ENCODE results near the gene AIP.
A peak's percentile ranks its signal among the peaks of the same experiment; 100 is the strongest.

AIP gene

GRCh38 chr11:67493548-67494370 is 10.9 kb downstream of the AIP start:
- DNase-seq (ENCODE audit: low read depth): no peak

DNA sequence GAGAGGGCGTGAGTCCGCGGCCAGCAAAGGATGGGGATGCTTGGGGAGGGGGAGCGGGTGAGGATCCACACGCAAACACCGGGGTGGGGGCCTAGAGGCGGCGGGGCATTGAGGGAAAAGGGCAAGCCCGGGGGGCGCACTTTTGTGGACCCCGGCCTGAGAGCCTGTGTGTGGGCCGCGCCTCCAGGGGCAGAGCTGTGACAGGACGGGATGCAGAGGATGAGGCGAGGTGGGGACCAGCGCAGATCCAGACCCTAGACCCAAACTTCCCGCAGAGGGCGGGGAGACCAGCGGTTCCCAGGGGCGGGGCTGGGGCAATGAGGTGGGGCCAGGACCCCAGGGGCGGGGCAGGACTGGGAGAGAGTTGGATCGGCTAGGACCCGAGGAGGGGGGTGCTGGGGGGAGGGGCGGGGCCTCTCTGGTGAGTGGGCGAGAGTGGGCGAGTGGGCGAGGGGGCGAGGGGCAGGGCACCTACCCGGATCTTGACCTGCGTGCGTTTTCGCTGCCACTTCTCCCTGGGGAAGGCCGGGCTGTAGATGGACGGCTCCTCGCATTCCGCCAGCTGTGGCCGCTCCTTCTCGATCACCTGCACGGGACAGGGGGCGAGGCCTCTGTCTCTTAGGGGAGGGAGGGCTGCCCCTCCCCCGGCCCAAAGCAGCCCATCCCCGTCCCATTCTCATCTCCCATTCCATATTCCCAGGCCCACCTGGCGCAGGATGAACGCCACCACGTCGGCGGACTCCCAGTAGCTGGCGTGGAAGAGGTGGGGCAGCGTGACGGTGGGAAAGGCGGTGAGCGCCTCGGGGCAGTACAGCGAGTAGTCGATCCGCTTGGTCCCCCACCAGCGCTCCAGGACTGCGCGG is 11.8 kb downstream of the AIP start:
- DNase-seq (ENCODE audit: low read depth): no peak

DNA sequence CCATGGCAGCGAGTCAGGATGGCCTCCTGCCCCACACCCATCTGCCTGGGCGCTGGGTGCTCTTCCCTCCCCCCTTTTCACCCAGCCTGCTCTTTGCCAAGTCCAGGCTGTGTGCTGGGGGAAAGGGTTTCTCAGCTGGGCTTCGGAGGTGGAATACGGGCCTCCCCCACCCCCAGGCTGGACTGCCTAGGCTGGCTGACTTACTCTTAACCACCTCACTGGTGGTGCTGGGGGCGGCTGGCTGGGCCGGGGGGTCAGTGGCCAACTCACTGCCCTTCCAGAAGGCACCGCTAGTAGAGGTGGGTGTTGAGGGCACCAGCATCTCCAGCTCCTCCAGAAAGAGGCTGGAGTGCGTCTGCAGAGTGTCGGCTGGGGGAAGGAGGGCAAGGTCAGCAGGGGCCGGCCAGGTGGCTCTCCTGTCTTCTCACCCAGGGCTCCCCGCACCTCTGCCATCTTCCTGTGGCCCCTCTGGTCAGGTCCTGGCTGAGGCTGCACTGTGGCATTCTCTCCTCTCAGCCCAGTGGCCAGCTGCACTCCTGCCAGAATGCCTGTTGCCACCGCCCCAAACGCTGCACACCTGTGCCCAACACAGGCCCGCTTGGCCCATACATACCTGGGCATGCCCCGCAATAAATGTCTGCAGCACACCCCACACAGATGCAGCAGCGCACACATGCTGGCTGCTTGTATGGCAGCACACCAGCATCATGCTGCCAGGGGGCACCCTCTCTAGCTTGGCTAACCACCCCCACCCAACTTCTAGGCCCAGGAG is 12.6 kb downstream of the AIP start:
- DNase-seq (ENCODE audit: low read depth): no peak

DNA sequence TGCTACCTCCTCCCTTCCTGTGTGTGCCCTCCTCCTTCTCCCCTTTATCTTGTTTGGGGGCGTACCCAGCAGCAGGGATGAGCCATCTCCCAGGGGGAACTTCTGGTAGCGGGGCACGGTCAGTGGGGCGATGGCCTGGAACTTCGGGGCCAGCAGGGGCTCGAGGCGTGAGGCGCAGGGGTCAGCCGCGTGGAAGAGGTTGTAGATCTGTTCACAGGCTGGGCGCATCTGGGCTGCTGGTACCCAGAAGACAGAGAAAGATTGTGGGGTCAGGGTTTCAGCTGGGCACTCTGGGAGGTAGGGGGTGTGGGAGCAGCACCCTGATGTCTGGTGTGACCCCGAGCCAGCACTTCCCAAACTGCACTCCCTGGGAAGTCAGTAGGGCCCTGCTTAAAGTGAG is 13.3 kb downstream of the AIP start:
- no peak for DNase-seq (ENCODE audit: low read depth)

DNA sequence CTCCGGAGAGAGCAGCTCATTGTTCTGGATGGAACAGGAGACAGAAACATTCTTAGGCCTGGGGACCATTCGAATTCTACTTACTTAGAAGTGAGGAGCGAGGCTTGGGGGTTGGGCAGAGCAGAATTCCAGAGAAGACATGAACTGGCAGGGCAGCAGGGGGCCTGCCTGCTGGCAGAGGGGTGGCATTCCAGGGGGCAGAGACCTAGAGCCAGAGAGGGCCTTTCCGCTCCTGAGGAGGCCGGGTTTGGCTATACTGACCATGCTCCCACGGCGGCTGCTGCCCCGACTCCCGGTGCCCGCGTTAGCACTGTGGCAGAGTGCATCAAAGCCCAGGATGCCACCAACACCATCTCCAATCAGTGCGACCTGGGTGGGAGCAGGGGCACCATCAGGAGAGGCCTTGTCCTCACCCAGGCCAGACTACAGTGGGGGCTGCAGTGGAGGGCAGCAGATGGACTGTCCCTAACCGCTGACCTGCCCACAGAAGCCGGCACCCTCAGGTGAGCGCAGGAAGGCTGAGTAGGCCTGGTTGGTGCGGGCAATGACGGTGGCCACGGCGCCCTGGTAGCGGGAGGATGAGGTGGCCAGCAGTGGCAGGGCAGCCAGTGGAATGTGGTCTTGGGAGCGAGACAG is 14.9 kb downstream of the AIP start:
- DNase-seq (ENCODE audit: low read depth): no peak

- DNase-seq (ENCODE audit: low read depth): no peak
Measured at GRCh38 chr11:67498544-67498972, 15.7 kb downstream of the AIP start.

GRCh38 chr11:67499808-67500483 is 17.1 kb downstream of the AIP start:
- no peak for DNase-seq (ENCODE audit: low read depth)

- DNase-seq (ENCODE audit: low read depth): no peak
Measured at GRCh38 chr11:67500484-67500821, 17.6 kb downstream of the AIP start.

DNA sequence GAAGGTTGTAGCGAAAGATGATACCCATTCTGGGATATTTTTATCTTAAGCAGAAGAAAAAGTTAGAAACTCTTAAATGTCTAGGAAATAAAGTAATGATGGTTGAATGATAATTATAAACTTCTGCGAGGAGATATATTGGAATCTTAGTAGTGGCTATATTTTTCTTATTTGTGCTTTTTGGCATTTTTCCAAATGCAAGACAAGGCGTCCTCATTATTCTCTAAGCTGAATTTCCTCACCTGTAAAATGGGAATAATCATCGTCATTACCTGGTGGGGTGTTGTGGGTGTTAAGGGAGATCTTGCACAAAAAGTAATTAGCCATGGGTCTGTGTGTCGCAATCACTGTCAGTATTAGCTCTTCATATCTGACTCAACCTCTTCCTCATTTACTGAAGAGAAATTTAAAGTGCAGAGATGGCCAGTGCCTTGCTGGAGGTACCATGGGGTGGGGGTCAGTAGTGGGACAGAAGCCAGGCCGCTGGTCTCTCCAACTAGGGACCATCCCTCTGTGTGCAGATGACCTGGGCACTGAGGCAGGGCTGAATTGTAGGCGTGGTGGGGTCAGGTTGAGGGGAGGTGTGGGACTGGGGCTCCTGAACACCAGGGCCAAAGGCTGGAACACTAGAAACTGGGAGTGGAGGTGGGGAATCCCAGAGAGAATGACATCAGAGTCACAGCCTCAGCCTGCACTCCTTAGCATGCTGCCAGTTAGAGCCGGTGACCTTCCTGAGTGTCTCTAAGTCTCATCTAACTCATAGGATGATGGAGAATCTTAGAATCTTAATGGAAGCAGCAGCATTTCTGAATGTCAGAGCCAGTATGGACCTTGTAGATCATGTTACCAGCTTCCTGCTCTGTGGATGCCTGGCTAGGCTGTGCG is 18.2 kb downstream of the AIP start:
- no peak for DNase-seq (ENCODE audit: low read depth)

- DNase-seq (ENCODE audit: low read depth): no peak
Measured at GRCh38 chr11:67501854-67502253, 19.0 kb downstream of the AIP start.

DNA sequence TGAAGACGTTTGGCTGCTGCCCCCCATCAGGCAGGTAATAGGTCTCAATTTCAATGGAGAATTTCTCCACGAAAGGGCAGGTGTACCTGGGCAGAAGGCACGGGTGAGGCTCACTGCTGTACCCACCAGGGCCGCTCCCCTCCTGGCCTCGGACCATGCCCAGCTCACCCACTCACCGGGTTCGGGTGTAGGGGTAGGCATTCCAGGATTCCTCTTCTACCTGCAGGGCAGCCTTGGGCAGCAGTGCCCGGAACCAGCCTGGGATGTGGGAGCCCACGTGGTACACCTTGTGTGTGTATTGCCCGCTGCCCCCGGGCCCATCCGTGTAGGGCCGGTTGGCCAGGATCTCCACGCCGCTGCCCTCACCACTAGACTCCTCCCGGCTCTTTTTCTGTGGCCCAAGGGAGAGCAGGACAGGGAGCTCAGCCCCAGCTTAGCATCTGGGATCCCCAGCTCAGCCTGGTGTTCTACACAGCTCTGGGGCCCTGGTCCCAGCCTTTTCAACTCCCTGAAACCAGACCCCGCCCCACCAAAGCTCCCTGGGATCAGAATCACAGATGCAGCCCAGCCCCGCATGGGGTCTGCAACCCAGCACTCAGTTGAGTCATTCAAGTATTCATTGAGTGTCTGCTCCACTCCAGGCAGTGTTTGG is 19.6 kb downstream of the AIP start:
- DNase-seq (ENCODE audit: low read depth): no peak

- DNase-seq (ENCODE audit: low read depth): no peak
Measured at GRCh38 chr11:67503119-67504004, 20.5 kb downstream of the AIP start.

DNA sequence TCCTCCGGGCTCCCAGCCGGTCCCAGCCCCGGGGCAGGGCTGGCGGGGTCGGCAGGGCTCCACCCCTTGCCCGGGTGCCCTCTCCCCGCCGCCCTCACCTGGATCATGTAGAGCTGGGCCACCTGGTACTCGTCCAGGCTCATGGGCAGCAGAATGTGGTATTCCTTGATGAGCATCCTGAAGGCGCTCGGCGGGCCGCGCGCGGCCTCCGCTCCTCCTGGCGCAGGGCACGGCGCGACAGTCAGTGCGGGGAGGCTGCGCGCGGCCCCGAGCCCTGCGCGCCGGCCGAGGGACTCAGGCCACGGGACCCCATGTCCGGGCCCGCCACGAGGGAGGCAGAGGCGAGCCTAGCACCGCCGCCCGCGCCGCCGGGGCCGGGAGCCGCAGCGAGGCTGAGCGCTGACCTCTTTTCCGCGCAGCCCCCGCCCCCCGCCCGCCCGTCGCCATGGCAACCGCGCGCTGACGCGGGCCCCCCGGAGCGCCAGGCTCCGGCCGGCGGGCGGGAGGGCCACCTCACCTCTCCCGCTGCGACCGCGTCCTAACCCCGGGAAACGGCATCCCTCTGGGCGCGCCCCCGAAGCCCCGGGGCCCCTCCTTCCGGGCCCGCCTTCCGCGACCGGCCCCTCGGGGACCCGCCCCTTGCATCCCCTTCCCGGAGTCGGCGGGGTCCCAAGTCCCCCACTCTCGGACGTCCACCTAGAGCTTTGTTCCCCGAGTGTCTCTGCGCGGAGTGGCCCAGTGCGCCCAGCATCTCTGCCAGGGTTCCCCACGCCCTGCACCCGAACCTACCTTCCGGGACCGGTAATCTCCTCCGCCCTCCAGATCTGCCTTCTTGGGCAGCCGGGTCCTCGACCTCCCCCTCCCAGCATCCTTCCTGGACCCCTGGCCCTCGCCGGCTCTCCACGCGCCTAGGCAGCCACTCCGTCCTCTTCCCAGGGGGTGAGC is 21.5 kb downstream of the AIP start:
- no peak for DNase-seq (ENCODE audit: low read depth)

DNA sequence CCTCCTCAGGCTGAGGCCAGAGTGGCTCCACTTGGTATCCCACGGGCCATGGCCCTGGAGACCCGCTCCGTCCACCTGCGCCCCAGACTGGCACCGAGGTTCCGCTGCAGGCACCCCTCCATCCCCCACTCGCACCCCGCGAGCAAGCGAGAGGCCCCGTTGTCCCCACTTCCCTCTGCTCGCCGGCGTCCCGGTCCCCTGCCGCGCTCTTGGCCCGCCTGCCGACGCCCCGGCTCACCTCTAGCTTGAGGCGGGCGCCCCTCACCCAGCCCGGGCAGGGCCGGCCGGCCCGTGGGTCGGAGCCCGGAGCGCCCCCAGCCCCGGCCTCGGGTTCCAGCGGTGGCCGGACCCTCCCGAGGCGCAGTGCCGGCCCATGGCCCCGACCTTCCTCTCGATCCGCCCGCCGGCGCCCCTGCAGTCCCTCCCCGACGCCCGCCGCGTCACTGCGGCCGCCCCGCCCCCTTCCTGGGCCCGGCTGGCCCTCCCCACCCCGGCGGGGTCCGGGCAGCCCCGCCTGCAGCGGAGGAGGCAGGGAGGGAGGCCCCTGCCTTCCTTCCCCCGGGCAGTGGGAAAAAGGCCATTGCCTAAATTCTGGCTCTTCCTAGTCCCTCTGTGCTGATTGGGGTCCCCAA is 22.2 kb downstream of the AIP start, which contains the start of gene PITPNM1:
TSS of gene PITPNM1 (minus strand) at position 414 of the 632 bp plus-strand sequence. CDS start 1,183 bp downstream, outside the sequence.
- no peak for DNase-seq (ENCODE audit: low read depth)

DNA sequence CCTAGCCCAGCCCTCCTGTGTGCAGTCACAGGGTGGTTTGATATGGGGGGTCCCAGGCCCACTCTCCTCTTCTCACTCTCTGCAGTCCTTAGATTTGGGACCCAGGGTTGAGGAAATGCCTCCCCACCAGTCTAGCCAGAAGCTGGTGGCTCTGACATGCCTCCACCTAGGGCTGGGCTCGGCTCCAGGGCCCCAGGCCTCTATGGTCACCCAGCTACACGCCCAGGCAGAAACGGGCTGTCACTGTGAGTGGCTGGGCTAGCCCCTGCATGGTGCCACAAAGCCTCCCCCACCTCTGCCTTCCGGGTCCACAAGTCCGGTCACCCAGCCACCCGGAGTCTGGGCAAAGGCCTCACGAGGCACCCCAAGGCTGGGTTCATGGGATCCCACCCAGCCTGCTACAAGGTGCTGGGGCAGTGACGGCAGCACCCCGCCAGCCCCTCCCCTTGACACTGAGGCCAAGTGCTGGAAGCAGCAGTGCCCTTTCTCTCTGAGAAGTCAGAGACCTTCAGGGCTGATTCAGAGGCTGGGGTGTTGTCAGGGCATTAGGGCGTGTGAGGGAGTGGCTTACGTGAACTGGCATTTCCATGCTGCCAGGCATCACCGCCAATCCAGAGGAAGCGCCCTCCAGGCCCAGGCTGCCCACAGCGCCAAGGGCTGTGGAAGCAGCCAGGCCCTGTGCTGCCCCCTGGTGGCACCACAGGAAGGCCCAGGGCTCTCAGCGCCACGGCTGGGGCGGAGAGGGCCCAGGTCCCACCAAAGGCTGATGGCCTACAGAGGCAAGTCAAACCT is 23.0 kb downstream of the AIP start:
- peak; percentile 92 for DNase-seq (ENCODE audit: low read depth)

DNA sequence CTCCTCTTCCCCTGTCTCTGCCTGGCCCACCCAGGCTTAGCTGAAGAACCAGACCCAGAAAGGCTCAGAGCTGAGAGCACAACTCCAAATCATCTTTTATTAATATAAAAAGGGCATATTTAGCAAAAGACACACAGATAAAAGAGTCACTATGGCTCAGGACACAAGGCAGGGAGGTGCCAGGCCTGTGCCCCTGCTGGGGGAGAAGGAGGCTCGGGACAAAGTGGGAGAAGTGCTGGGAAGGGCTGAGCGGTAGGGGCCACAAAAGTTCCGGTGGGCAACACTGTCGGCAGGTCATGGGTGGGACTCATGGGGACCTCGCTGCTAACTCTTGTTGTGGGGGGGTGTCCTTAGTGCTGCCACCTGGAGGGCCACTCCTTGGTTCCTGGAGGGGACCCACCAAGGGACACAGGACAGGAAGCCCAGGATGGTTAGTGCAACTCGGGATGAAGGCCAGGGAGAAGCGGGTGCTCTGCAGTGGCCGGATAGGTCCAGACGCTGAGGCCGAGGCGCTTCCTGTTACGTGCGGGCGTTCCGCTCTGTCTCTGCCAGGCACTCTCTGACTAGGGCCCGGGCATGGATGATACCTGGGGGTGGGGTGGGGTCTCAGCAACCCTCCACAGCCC is 23.7 kb downstream of the AIP start:
- DNase-seq (ENCODE audit: low read depth): no peak
